NCI-H526 (cell line): ENCODE results near the gene FMN2.
A peak's percentile ranks its signal among the peaks of the same experiment; 100 is the strongest.
"Not testable (repeated sequence)": the region's sequence is repeated elsewhere in the genome, so short reads cannot be mapped to it uniquely, and the experiment has no call there.

ENCODE experiments used
- DNase-seq, 2 experiments: peaks; one replicate each; lab custom pipeline; 2025; lab: John Stamatoyannopoulos, UW

FMN2 gene

GRCh38 chr1:240254778-240255291, 163.2 kb downstream of the FMN2 start:
- DNase-seq, result no peak

GRCh38 chr1:240255922-240256321, 164.2 kb downstream of the FMN2 start:
- DNase-seq, result no peak

- DNase-seq, result no peak
Observed at GRCh38 chr1:240256836-240257503, 165.3 kb downstream of the FMN2 start.

- no peak for DNase-seq
Observed at GRCh38 chr1:240258910-240259309, 167.2 kb downstream of the FMN2 start.

- DNase-seq, result not testable (repeated sequence)
Observed at GRCh38 chr1:240264494-240264893, 172.8 kb downstream of the FMN2 start.

- no peak for DNase-seq
Observed at GRCh38 chr1:240271081-240271480, 179.4 kb downstream of the FMN2 start.

- no peak for DNase-seq
Observed at GRCh38 chr1:240274569-240274968, 182.9 kb downstream of the FMN2 start.

GRCh38 chr1:240275219-240275618, 183.5 kb downstream of the FMN2 start:
- DNase-seq, result not testable (repeated sequence)

- DNase-seq, result no peak
Observed at GRCh38 chr1:240278082-240278481, 186.4 kb downstream of the FMN2 start.

GRCh38 chr1:240280560-240281322, 189.1 kb downstream of the FMN2 start:
- no peak for DNase-seq

- DNase-seq, result no peak
Observed at GRCh38 chr1:240282061-240282830, 190.6 kb downstream of the FMN2 start.

- DNase-seq, result no peak
Observed at GRCh38 chr1:240284656-240285414, 193.2 kb downstream of the FMN2 start.

- DNase-seq, result no peak
Observed at GRCh38 chr1:240285540-240285939, 193.9 kb downstream of the FMN2 start.

GRCh38 chr1:240287722-240288121, 196.0 kb downstream of the FMN2 start:
- DNase-seq, result no peak

- no peak for DNase-seq
Observed at GRCh38 chr1:240293706-240294105, 202.0 kb downstream of the FMN2 start.

GRCh38 chr1:240294566-240294965, 202.9 kb downstream of the FMN2 start:
- DNase-seq, result peak in 1 of 2 experiments; percentile 1

- no peak for DNase-seq
Observed at GRCh38 chr1:240295811-240296210, 204.1 kb downstream of the FMN2 start.

GRCh38 chr1:240304466-240304865, 212.8 kb downstream of the FMN2 start:
- DNase-seq, result no peak

GRCh38 chr1:240306673-240307072, 215.0 kb downstream of the FMN2 start:
- DNase-seq, result no peak

GRCh38 chr1:240308096-240308495, 216.4 kb downstream of the FMN2 start:
- no peak for DNase-seq

- DNase-seq, result no peak
Observed at GRCh38 chr1:240309769-240310168, 218.1 kb downstream of the FMN2 start.
